ENCODE measurements around the gene ELOA.
"Not testable (repeated sequence)": the region's sequence is repeated elsewhere in the genome, so short reads cannot be mapped to it uniquely, and the experiment has no call there.

ELOA gene

DNA sequence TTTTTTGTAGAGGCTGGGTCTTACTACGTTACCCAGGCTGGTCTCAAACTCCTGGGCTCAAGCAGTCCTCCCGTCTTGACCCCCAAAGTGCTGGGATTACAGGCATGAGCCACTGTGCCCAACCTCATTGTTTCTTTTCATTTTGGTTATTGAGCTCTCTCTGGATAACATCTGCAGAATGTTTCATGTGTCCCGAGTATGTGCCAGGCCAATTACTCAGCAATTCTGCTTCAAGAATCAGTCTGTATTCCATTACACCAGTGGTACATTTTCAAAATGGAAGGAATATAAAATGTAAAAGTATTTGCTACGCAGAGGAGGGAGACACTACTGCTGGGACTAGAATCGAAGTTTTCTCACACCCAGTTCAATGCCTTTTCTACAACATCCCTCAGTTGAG lies 1.7 kb upstream of the ELOA start:
- DNase-seq = no peak

DNA sequence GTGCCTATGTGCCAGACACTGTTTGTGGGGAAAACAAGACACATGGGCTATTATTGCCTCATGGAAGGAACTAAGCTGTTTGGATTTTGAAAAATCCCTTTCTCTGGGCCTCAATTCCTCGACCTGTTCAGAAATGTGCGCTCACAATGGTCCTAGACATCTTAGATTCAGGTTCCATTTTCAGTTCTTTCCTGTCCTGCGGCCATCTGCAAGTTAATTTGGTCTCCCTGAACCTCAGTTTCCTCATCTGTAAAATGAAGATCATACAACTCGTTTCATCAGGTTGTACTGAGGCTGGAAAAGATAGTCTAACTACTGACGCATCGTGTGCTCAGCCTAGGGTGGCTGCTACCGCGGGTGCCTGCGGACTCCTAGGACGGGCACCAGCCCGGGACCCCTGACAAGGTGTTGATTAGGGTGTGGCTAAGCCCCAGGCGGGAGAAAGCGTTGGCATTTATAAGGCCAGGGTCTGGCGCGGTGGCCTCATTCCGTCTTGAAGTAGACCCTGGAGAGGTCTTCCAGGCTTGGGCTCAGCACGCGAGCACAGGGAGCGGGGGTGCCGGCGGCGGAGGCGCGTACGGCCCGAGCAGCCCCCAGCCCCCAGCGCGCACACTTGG lies 493 bp upstream of the ELOA start:
- DNase-seq = no peak

DNA sequence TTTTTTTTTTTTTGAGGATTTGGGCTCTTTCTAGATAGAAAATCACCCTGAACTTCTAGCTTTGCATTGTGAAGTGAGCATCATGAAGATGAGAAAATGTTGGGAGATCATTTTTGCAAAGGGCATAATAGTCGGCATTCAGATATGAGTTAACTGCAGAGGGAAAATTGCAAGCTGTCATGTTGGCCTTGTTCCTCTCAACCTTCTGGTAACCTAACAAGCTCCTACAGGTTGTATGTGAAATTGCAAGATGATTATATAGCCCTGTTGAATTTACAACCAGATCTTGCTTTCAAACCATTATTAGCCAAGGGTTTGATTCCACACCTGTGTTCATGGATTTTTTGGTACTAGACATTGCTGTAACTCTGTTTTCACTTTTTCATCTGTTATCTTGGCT lies 2.2 kb downstream of the ELOA start:
- DNase-seq = peak in 1 of 2 donors; percentile 34

DNA sequence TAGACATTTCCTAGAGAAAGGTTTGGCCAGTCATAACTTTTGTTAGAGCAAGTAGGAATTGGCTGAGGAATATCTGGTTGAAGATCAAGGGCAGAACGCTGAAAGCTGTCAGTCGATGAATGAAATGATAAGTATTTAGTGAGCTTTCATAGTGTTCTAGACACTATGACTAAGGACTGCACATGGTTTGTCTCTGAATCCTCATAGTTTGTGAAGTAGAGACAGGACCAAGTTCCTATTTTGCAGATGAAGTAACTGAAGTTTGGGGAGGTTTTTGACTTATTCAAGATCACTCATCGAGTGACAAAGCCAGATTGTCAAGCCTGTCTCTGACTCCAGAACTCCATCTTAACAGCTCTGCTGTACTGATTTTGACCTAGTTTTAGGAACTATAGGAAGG lies 4.7 kb downstream of the ELOA start:
- DNase-seq = no peak

DNA sequence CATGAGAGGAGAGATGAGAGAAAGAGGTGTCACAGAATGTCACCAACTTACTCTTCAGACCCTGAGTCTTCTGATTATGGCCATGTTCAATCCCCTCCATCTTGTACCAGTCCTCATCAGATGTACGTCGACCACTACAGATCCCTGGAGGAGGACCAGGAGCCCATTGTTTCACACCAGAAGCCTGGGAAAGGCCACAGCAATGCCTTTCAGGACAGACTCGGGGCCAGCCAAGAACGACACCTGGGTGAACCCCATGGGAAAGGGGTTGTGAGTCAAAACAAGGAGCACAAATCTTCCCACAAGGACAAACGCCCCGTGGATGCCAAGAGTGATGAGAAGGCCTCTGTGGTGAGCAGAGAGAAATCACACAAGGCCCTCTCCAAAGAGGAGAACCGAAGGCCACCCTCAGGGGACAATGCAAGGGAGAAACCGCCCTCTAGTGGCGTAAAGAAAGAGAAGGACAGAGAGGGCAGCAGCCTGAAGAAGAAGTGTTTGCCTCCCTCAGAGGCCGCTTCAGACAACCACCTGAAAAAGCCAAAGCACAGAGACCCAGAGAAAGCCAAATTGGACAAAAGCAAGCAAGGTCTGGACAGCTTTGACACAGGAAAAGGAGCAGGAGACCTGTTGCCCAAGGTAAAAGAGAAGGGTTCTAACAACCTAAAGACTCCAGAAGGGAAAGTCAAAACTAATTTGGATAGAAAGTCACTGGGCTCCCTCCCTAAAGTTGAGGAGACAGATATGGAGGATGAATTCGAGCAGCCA lies 8.0 kb downstream of the ELOA start:
- peak; percentile 42 to 54 for DNase-seq

DNA sequence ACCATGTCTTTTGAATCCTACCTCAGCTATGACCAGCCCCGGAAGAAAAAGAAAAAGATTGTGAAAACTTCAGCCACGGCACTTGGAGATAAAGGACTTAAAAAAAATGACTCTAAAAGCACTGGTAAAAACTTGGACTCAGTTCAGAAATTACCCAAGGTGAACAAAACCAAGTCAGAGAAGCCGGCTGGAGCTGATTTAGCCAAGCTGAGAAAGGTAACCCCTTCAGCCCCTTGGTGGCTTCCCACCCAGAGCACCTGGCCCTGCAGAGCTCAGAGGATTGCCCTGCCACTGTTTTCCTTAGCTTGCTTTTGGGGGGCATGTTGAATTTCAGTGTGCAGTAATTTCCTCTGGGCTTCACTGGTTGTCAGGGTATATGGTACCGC lies 8.5 kb downstream of the ELOA start:
- no peak for DNase-seq

DNA sequence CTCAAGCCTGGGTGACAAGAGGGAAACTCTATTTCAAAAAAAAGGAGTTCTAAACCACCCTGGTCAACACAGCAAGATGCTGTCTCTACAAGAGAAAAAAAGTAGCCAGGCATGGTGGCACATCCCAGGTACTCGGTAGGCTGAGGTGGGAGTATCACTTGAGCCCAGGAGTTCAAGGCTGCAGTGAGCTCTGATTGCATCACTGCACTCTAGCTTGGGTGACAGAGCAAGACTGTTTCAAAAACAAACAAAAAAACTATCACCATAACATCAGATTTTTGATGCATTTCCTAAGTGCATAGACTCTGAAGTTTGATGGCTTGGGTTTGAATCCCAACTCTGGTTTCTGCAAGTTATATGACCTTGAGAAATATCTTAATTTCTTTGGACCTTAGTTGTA lies 9.6 kb downstream of the ELOA start:
- DNase-seq = no peak

DNA sequence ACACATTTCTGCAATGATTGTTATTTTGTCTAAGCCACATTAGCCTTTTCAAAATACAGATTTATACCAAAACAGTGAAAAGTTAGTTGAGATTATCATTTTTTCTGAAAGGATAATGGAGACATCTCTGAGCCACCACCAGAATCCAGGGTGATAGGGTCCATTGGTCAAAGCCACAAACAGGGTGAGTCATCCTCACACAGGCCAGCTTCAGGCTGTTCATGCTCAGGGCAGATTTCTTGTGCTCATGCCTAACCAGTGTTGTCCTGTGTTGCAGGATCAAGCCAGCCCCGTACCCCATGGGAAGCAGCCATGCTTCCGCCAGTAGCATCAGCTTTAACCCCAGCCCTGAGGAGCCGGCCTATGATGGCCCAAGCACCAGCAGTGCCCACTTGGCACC lies 13.4 kb downstream of the ELOA start:
- no peak for DNase-seq

DNA sequence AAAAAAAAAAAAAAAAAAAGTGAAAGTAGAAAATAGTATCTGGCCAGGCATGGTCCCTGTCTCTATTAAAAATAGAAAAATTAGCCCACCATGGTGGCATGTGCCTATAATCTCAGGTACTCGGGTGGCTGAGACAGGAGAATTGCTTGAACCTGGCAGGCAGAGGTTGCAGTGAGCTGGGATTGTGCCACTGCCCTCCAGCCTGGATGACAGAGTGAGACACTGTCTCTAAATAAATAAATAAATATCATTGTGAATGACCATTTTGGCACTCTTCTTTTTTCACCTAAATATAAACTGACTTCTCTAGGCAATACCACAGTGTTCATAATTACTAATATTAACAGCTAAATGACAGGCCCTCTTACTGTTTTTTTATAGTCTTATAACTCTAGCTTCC lies 14.5 kb downstream of the ELOA start:
- DNase-seq = no peak

DNA sequence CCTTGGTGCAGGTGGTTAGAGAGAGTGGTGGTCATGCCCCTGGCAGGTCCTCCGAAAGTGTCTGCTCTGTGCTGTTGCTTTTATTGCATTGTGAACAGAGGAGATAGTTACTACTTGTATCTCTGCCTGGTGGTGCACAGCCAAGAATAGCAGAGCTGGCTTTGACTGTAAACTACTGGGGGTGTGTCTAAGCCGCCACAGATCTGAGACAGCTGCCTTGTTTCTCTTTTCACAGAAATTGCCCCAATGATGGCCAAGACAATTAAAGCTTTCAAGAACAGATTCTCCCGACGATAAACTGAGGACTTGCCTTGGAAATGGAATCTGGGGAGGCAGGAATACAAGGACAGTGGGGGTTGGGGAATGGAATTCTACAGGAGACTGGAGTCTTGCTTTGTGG lies 16.0 kb downstream of the ELOA start:
- DNase-seq = no peak

DNA sequence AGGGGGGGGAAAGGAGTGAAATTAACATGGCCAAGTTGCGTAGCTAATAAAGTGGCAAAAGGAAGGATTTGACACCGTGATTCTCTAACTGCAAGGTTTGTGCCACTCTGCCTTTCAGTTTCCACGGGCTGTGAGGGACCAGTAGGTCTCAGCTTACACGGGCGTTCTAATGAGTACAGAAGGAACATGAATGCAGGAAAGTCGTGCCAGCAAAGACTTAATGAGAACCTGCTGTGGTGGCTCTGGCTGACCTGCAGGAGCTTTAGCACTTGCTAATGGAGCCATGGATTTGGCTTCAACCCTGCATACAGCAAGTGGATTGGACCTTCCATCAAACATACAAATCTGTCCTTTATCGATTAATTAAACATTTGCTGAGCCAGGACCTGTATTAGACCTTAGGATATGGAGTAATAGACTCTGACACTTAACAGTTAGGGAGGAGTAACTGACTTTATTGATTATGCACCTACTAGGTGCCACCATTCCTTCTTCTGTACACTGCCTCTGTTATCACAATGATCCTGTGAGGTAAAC lies 19.8 kb downstream of the ELOA start:
- no peak for DNase-seq

DNA sequence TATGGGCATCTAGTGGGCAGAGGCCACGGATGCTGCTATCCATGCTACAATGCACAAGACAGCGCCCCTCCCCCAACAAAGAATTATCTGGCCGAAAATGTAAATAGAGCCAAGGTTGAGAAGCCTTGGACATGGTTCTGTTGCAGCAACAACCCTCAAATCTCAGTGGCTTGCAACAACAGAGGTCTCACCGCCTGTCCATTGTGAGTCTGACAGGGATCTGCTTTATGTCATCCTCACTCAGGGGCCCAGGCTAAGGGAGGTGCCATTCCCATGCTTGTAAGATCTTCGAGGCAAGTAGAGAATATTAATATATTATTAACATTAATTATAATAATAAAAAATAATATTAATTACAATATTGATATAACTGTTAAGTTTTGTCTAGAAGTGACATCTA lies 25.5 kb downstream of the ELOA start:
- DNase-seq = no peak

DNA sequence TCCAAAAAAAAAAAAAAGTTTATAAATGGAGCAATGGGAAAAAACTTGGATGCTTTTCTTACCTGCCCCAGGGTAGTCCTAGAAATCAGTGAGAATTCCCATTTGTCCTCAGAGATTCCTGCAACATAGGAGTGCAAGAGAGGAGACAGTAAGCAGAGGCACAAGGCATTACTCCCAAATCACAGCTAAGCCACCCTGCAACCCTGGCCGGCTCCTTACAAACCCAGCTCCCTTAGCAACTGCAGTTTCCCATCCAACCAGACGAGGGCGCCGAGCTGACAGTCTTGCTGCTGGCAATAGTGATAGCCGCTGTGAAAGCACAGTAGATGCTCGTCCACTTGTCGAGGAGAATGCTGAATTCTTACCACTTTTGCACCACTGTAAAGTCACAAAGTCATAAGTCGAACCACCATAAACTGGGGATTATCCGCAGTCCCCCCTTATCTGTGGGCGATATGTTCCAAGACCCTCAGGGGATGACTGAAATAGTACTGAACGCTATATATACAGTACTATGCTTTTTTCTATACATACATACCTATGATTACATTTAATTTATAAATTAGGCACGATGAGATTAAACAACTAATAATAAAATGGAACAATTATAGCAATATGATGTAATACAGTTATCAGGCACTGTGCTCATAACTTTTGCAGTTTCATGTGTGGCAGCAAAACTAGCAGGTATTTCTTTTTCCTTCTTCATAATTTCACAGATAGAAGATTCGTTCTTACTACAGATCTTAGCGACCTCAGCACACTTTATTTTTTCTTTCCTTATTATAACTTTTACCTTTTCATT lies 29.0 kb downstream of the ELOA start:
- peak; percentile 82 to 86 for DNase-seq

DNA sequence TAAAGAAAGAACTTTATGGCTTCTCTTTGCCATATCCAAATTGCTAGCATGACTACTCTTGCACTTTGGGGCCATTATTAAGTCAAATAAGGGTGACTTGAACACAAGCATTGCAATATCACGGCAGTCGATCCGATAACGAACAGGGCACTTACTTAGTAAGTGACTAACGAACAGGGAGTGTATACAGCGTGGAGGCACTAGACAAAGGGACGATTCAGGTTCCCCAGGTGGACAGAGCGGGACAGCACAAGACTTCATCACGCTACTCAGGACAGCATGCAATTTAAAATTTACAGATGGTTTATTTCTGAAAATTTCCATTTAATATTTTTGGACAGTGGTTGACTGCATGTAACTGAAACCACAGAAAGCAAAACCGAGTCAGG lies 29.6 kb downstream of the ELOA start:
- DNase-seq = no peak

DNA sequence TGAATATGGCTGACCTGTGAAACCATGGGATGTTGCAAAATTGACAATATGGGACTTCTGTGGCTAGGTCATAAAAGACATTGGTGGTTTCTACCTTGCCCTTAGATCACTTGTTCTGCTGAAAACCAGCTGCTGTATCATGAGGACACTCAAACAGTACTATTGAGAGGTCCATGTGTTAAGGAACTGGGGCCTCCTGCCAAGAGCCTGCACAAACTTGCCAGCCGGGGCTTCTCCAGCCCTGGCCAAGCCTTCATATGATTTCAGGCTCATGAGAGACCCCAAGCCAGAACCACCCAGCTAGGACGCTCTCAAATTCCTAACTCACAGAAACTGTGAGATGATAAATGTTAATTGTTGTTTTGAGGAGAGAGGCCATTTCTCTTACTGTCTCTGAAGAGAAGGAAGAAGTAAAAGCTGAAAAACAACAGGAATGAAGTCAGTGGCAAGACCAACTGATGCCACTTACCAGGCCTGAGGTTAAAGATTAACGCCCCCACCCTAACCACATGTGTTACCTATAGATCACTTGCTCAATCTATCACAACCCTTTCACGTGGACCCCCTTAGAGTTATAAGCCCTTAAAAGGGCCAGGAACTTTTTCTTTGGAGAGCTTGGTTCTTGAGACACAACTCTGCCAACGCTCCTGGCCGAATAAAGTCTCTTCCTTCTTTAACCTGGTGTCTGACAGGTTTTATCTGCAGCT lies 31.1 kb downstream of the ELOA start:
- no peak for DNase-seq

DNA sequence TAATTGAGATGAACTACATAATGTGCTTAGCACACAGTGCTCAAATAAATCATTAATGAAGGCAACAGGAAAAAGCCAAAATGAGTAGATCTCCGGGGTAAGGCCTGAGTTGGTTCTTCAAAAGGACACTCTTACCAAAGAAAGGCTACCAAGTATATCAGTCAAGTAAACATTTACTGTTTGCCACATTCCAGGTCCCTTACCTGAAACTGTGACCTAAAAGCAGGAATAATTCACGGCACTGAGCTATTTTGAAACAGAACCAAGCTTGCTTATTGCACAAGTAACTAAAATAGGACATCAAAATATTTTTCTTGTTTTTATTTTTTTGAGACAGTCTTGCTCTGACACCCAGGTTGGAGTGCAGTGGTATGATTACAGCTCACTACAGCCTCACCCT lies 32.9 kb downstream of the ELOA start:
- no peak for DNase-seq

DNA sequence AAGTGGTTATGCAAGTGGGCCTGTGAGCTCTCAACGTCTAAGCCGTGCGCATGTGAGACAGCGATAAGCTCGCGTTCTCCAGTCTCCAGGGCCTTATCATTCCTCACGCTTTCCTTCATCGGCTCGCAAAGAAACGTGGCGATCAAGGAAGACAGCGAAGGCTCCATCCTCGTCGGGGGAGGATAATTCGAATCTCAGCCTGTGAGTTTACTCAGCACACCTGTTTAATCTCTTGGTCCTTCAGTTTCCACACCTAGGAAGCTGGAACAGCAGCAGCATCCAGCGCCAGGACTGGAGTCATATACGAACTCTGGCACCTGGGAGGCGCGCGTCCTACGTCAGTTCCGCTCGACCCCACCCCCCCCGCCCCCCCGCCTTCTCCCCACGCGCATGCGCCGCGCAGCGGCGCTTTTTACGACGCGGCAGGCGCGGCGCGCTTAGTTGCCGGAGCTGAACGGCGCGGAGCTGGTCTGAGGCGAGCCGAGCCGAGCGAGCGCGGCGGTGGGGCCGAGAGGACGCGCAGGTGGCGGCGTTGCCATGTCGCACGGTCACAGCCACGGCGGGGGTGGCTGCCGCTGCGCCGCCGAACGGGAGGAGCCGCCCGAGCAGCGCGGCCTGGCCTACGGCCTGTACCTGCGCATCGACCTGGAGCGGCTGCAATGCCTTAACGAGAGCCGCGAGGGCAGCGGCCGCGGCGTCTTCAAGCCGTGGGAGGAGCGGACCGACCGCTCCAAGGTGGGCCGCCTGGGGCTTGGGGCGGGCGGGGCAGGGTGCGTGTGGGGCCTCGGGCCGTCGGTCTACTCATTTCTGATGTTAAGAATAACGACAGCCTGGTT lies 34.9 kb downstream of the ELOA start, which contains the start of gene PITHD1:
Gene PITHD1 (plus strand): TSS at position 440 of the 836 bp plus-strand sequence. CDS start 98 bp downstream, at position 538.
- peak; percentile 86 to 87 for DNase-seq

DNA sequence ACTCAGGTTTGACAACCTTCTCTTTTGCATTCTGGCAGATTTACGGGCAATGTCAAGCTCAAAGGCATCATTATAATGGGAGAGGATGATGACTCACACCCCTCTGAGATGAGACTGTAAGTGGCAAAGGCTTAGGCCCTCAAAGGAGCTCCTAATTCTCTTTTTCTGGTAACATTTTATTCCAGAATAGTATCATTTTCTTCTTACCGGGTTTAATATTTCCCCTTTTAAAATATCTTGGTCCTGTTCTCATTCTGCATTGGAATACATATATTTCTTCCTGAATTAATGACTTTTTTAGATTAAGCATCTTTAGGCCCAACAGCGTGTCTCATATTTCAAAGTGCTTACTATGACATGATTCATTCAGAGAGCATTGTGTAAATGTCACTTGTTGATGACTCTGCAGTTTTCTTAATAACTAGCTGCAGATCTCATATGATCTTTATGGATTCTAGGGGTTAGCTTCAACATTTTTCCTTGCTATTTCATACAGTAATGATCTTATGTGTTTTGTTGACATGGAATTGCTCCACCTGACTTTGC lies 36.6 kb downstream of the ELOA start:
- DNase-seq = no peak

DNA sequence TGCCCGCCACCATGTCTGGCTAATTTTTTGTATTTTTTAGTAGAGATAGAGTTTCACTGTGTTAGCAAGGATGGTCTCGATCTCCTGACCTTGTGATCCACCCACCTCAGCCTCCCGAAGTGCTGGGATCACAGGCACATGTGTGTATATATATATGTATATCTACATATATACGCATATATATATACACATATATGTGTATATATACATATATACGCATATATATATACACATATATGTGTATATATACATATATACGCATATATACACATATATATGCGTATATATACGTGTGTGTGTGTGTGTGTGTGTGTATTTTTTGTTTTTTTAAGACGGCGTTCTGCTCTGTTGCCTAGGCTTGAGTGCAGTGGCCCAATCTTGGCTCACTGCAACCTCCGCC lies 39.9 kb downstream of the ELOA start:
- not testable (repeated sequence) for DNase-seq

DNA sequence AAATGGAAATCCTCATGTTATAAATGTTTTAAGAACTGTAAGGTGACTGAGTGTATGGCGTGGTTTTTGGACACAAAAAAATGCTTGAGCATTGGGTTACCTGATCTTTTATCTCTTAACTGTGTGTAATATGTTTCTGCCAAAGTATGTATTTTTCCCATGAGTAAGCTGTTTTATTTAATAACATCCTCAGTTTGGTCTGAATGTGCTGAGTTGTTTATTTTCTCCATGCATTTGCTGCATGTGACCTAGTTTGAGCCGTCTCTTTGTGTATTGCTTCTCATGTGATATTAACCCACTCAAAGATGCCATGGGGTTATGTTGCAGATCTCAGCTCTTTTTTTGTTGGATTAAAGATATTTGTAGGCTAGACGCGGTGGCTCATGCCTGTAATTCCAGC lies 41.6 kb downstream of the ELOA start:
- DNase-seq = no peak

DNA sequence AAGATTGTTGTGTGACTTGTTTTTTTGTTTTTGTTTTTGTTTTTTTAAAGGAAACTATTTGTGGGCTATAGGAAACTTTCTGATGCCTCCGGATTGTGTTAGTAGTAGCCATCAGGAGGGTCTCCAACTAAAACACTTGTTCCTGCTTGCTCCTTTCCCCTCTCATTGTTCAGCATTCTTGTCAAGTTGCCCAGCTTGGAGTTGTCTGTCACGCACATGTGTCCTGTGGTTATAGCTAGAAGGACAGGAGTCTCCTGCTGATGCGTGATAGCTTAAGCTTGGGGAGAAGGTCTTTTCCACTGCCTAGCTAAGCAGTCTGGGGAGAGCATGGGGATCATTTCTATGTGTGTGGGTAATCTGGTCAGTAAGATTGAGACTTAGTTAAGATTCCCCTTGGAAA lies 44.4 kb downstream of the ELOA start:
- no peak for DNase-seq

DNA sequence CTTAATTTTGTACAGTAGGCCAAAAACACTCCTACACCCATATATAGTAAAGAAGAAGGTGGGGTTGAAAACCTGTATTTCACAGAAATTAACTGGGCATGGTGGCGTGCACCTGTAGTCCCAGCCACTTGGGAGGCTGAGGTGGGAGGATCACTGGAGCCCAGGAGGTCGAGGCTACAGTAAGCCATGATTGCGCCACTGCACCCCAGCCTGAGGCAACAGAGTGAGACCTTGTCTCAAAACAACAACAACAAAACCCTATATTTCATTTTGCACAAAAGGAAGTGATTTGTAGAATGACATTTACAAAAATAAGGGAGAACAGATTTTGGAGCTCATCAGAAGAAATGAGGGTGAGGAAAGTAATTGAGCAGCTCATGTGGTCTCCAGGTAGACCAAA lies 45.4 kb downstream of the ELOA start:
- DNase-seq = no peak

Measured in CD4-positive, alpha-beta T cell treated with Interleukin-1 beta for 1 hour (primary cell).